Medulla oblongata (tissue), 1 donor: ENCODE measurements around the gene HOXC6.

Experiments used
- DNase-seq: peaks from one replicate; pipeline ENCODE4 v3.0.0-alpha.2; 2015; ENCODE audit errors: extremely low spot score

Gene HOXC6

GRCh38 chr12:54028314-54029201, at the start of gene HOXC6:
Gene HOXC6 (plus strand): TSS chr12:54028440. CDS start chr12:54028522, 82 bp downstream.
- peak; percentile 86 for DNase-seq

- DNase-seq: no peak
These were observed 49.5 kb upstream of the HOXC6 start for GRCh38 chr12:53978477-53979356.

- no peak for DNase-seq
These were observed 48.0 kb upstream of the HOXC6 start for GRCh38 chr12:53980104-53980801.

GRCh38 chr12:53980802-53981496, 47.3 kb upstream of the HOXC6 start:
- DNase-seq: no peak

GRCh38 chr12:53981634-53982565, 46.3 kb upstream of the HOXC6 start:
- DNase-seq: no peak

GRCh38 chr12:53982648-53983567, 45.3 kb upstream of the HOXC6 start:
- DNase-seq: no peak

GRCh38 chr12:53983568-53983949, 44.7 kb upstream of the HOXC6 start:
- DNase-seq: no peak

GRCh38 chr12:53983950-53984572, 44.2 kb upstream of the HOXC6 start:
- DNase-seq: no peak

- peak; percentile 93 for DNase-seq
These were observed 43.1 kb upstream of the HOXC6 start, which contains the start of gene HOXC10 for GRCh38 chr12:53984901-53985691. Gene HOXC10 (plus strand): TSS chr12:53985146. CDS start chr12:53985260, 114 bp downstream.

- DNase-seq: no peak
These were observed 42.6 kb upstream of the HOXC6 start for GRCh38 chr12:53985692-53985993.

GRCh38 chr12:53985994-53986685, 42.1 kb upstream of the HOXC6 start:
- DNase-seq: no peak

GRCh38 chr12:53986686-53987483, 41.4 kb upstream of the HOXC6 start:
- DNase-seq: no peak

- no peak for DNase-seq
These were observed 40.4 kb upstream of the HOXC6 start for GRCh38 chr12:53987787-53988230.

GRCh38 chr12:53988541-53989226, 39.6 kb upstream of the HOXC6 start:
- DNase-seq: no peak

- peak; percentile 60 for DNase-seq
These were observed 38.8 kb upstream of the HOXC6 start for GRCh38 chr12:53989227-53990113.
